PC-3 (cell line): Measurements from ENCODE around the gene BFSP2.

ENCODE experiments used
- CTCF ChIP-seq: fragments of 300-600 bp; sonication (generic); conservative IDR thresholded peaks from 2 replicates; pipeline ENCODE4 v1.5.1; 2017; ENCODE audit warnings: antibody characterized with exemption, low read depth, mild to moderate bottlenecking, low read length
- EZH2 ChIP-seq: fragments of 300-600 bp; sonication (generic); IDR thresholded peaks from one replicate; pipeline ENCODE4 v1.6.1; 2017; ENCODE audit warnings: antibody characterized with exemption, mild to moderate bottlenecking, low read length; ENCODE audit not compliant: unreplicated experiment

GRCh38 chr3:133364704-133365103 lies 35.2 kb upstream of the BFSP2 start:
- TF ChIP-seq CTCF = no peak
- no peak for TF ChIP-seq EZH2
